ENCODE measurements around the gene ZBTB2. TPM values are rescaled to one million over a fixed set of nuclear protein-coding genes. Genes with fewer than 3 reads are reported as not detected.

The ZBTB2 gene
- total and polyA plus RNA-seq, 8 donors: 10.7 to 18.4 (median 15.7) TPM

- TF ChIP-seq CTCF (IDR thresholded peaks at IDR 0.05): no peak
- Histone ChIP-seq H3K27me3 (peaks cover 0 to 27% of the 10 kb centered on the region in 2 donors), H3K4me3 (peak overlapping the region; percentile 43 to 44), H3K9me3 (no peaks in the 10 kb centered on the region), H3K27ac (peak overlapping the region in 1 of 2 donors; percentile 24), H3K36me3 (no peaks in the 10 kb centered on the region), H3K4me1 (peaks cover 7 to 30% of the 10 kb centered on the region in 2 donors)
- peak; percentile 69 to 86 (median 75) for DNase-seq
- intact Hi-C loops (cut with DNase I): no loop called here
- peak; percentile 83 for ATAC-seq
Observed at GRCh38 chr6:151325075-151326050, 66.0 kb downstream of the ZBTB2 start.

DNA sequence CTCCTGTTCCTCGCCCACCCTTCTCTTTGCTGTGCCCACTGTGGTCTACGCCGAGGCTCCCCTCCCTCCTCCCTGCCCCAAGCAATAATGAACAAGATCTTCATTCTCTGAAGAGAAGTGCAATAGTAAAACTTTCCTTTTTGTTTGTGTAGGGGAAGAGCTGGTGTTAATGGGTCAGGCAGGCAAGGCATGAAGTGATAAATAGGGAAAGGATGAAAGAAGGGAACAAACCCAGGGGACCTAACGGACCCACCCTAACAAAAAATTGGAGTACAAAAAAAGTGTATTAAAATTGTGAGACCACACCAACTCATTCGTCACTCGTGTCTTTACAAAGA, 66.9 kb downstream of the ZBTB2 start:
- intact Hi-C loops (cut with DNase I): loop anchor here in 1 of 2 donors (5.0 kb wide), 1 partner anchor 317 kb away; no protein-coding TSS in a partner anchor
- H3K27me3 ChIP-seq: peaks cover 0 to 27% of the 10 kb centered on the region in 2 donors
- no peak overlapping the region for H3K4me3 ChIP-seq
- TF ChIP-seq CTCF (IDR thresholded peaks at IDR 0.05): no peak
- H3K9me3 ChIP-seq: no peaks in the 10 kb centered on the region
- H3K36me3 ChIP-seq: no peaks in the 10 kb centered on the region
- H3K4me1 ChIP-seq: peaks cover 7 to 30% of the 10 kb centered on the region in 2 donors
- H3K27ac ChIP-seq: no peak overlapping the region
- DNase-seq (no peak), ATAC-seq (no peak)

GRCh38 chr6:151323791-151324487, 67.4 kb downstream of the ZBTB2 start:
- ATAC-seq (peak; percentile 94), DNase-seq (peak; percentile 77 to 93 (median 87))
- peak overlapping the region in 1 of 2 donors; percentile 45 for H3K27ac ChIP-seq
- no peaks in the 10 kb centered on the region for H3K36me3 ChIP-seq
- H3K4me3 ChIP-seq: no peak overlapping the region
- peaks cover 7 to 30% of the 10 kb centered on the region in 2 donors for H3K4me1 ChIP-seq
- no peaks in the 10 kb centered on the region for H3K9me3 ChIP-seq
- peaks cover 0 to 27% of the 10 kb centered on the region in 2 donors for H3K27me3 ChIP-seq
- peak; percentile 94 to 96 for TF ChIP-seq CTCF (IDR thresholded peaks at IDR 0.05)
- intact Hi-C loops (cut with DNase I): loop anchor here in 1 of 2 donors (5.0 kb wide), 1 partner anchor 317 kb away; no protein-coding TSS in a partner anchor

- TF ChIP-seq CTCF (IDR thresholded peaks at IDR 0.05): no peak
- intact Hi-C loops (cut with DNase I): loop anchor here in 1 of 2 donors (5.0 kb wide), 1 partner anchor 315 kb away; no protein-coding TSS in a partner anchor
- DNase-seq: no peak
- H3K4me1 ChIP-seq: peaks cover 7 to 30% of the 10 kb centered on the region in 2 donors
- no peak for ATAC-seq
- H3K4me3 ChIP-seq: no peak overlapping the region
- peaks cover 0 to 27% of the 10 kb centered on the region in 2 donors for H3K27me3 ChIP-seq
- H3K27ac ChIP-seq: no peak overlapping the region
- no peaks in the 10 kb centered on the region for H3K9me3 ChIP-seq
- H3K36me3 ChIP-seq: no peaks in the 10 kb centered on the region
Observed at GRCh38 chr6:151322570-151322969, 68.8 kb downstream of the ZBTB2 start.
